GM12878 (cell line): ENCODE results near the gene LEMD3. TPM values are rescaled to one million over a fixed set of nuclear protein-coding genes. Genes with fewer than 3 reads are reported as not detected.

ENCODE experiments used
- ATAC-seq: fragments of 200-7000 bp; cut with Tn5 transposase; 3 replicates; pipeline ENCODE4 v1.9.1; 2020; ENCODE audit warnings: mild to moderate bottlenecking, moderate library complexity
- BruUV-seq: library from RNA; stranded (reverse); fragments of 400-500 nt; replicated peaks from 2 replicates; lab custom pipeline; 2021; lab: Mats Ljungman, UMichigan
- CTCF ChIA-PET: fragments of 300-600 bp; sonication (Branson Sonifier 250); formaldehyde crosslinking; extraction: SDS; loops from one replicate; lab custom pipeline; 2021; ENCODE audit warnings: inconsistent platforms; lab: Yijun Ruan, JAX
- POLR2A ChIA-PET: fragments of 350-600 bp; formaldehyde crosslinking; extraction: SDS; loops from one replicate; lab custom pipeline; 2021; ENCODE audit warnings: inconsistent platforms; lab: Charles Lee
- RAD21 ChIA-PET: fragments of 300-600 bp; sonication (Branson Sonifier 250); formaldehyde crosslinking; loops from one replicate; lab custom pipeline; 2023; ENCODE audit warnings: antibody characterized with exemption; ENCODE audit not compliant: unreplicated experiment; lab: Charles Lee
- SMC1A ChIA-PET: fragments of 300-600 bp; sonication (Branson Sonifier 250); formaldehyde crosslinking; loops from one replicate; lab custom pipeline; 2023; ENCODE audit not compliant: unreplicated experiment, uncharacterized antibody; lab: Charles Lee
- DNase-seq: peaks from one replicate; pipeline ENCODE4 v3.0.0-alpha.2; 2011; ENCODE audit warnings: low read depth, low spot score
- FAIRE-seq: peaks from 3 replicates; lab custom pipeline; 2011; peaks lifted over from hg19 to GRCh38; lab: Jason Lieb, UNC
- H2AFZ ChIP-seq: 2 replicates; pipeline ENCODE4 v1.6.0; 2011; ENCODE audit warnings: low read depth, low read length, control low read depth; ENCODE audit not compliant: control insufficient read depth
- H3K27ac ChIP-seq: 2 replicates; pipeline ENCODE4 v1.5.1; 2011; ENCODE audit warnings: control low read depth; ENCODE audit not compliant: control insufficient read depth, insufficient read depth
- H3K27me3 ChIP-seq, 2 experiments: replicated peaks in 1 of 2; 2 replicates each; pipeline versions ENCODE4 v1.6.0 to v1.6.1; 2011; ENCODE audit warnings: low read length in 1 of 2; ENCODE audit not compliant: control insufficient read depth in 2 of 2, insufficient read depth in 2 of 2
- H3K36me3 ChIP-seq, 2 experiments: 2 replicates each; pipeline ENCODE4 v1.5.1; 2011; ENCODE audit warnings: low read length in 1 of 2; ENCODE audit not compliant: control insufficient read depth in 2 of 2, insufficient read depth in 2 of 2
- H3K4me1 ChIP-seq: 2 replicates; pipeline ENCODE4 v1.6.1; 2011; ENCODE audit warnings: mild to moderate bottlenecking, low read length, moderate library complexity, mixed read lengths; ENCODE audit not compliant: control insufficient read depth, insufficient read depth
- H3K4me2 ChIP-seq: 2 replicates; pipeline ENCODE4 v1.6.0; 2011; ENCODE audit warnings: control low read depth; ENCODE audit not compliant: control insufficient read depth, insufficient read depth
- H3K4me3 ChIP-seq: fragments of 200-600 bp; sonication (generic); 2 replicates; pipeline ENCODE4 v1.5.1; 2016
- H3K79me2 ChIP-seq: 2 replicates; pipeline ENCODE4 v1.6.0; 2011; ENCODE audit warnings: low read length; ENCODE audit not compliant: control insufficient read depth, insufficient read depth
- H3K9ac ChIP-seq: 2 replicates; pipeline ENCODE4 v1.8.0; 2011; ENCODE audit warnings: low read length, control low read depth, mixed read lengths; ENCODE audit not compliant: control insufficient read depth, insufficient read depth
- H3K9me3 ChIP-seq: replicated peaks from 3 replicates; pipeline ENCODE4 v1.5.1; 2011; ENCODE audit warnings: mild to moderate bottlenecking, low read length; ENCODE audit not compliant: control insufficient read depth, insufficient read depth
- H4K20me1 ChIP-seq: 2 replicates; pipeline ENCODE4 v1.6.0; 2011; ENCODE audit not compliant: control insufficient read depth, insufficient read depth
- ASH2L ChIP-seq: fragments of 300-600, 200-600 bp; sonication (generic); IDR thresholded peaks from 2 replicates; pipeline ENCODE4 v1.6.1; 2017; ENCODE audit warnings: low read depth, mild to moderate bottlenecking, borderline replicate concordance
- BACH1 ChIP-seq: fragments of 450-650 bp; IDR thresholded peaks from 2 replicates; pipeline ENCODE4 v1.6.1; 2017; ENCODE audit warnings: mild to moderate bottlenecking, borderline replicate concordance
- CEBPZ ChIP-seq: fragments of 150-350 bp; IDR thresholded peaks from 2 replicates; pipeline ENCODE4 v1.6.1; 2016; ENCODE audit warnings: low read depth, low read length
- CTCF ChIP-seq, 3 experiments: IDR thresholded peaks in 2 of 3; conservative IDR thresholded peaks in 1 of 3; 2 replicates each; pipeline ENCODE4 v1.5.1; 2011; ENCODE audit warnings: low read depth in 3 of 3, low read length in 3 of 3, mild to moderate bottlenecking in 3 of 3, control low read depth in 2 of 3, moderate library complexity in 2 of 3, inconsistent platforms in 1 of 3, mixed read lengths in 1 of 3; ENCODE audit not compliant: control insufficient read depth in 2 of 3, insufficient read depth in 1 of 3; ENCODE audit errors: extremely low read depth in 1 of 3
- MAX ChIP-seq: IDR thresholded peaks from 2 replicates; pipeline ENCODE4 v1.6.1; 2012; ENCODE audit warnings: low read depth, low read length, improper control_type of control experiment
- NR2C1 ChIP-seq: fragments of 450-650 bp; IDR thresholded peaks from 2 replicates; pipeline ENCODE4 v1.6.1; 2017; ENCODE audit warnings: antibody characterized with exemption, mild to moderate bottlenecking, moderate library complexity
- NR2C2 ChIP-seq: IDR thresholded peaks from 2 replicates; pipeline ENCODE4 v1.6.1; 2011; ENCODE audit warnings: borderline replicate concordance, low read depth; ENCODE audit not compliant: control insufficient read depth, insufficient read length
- SIX5 ChIP-seq: IDR thresholded peaks from 2 replicates; pipeline ENCODE4 v1.6.1; 2011; ENCODE audit warnings: mild to moderate bottlenecking, low read depth, low read length, moderate library complexity; ENCODE audit not compliant: severe bottlenecking
- SRF ChIP-seq, 2 experiments: IDR thresholded peaks; 2 replicates each; pipeline ENCODE4 v1.6.1; 2011; ENCODE audit warnings: low read depth in 2 of 2, low read length in 2 of 2, mild to moderate bottlenecking in 1 of 2, moderate library complexity in 1 of 2
- ZNF592 ChIP-seq: fragments of 450-650 bp; IDR thresholded peaks from 2 replicates; pipeline ENCODE4 v1.6.1; 2017; ENCODE audit warnings: mild to moderate bottlenecking, moderate library complexity
- WGBS: methylation state at CpG from one replicate; pipeline ENCODE4 v1.1.6; 2016; ENCODE audit warnings: low lambda C conversion rate; ENCODE audit not compliant: insufficient replicate concordance, insufficient coverage; ENCODE audit errors: missing lambda C conversion rate; 5-methylcytosine and 5-hydroxymethylcytosine counted together
- in situ Hi-C: fragments of 300-500 bp; cut with MboI; formaldehyde crosslinking; loops from 9 replicates; pipeline ENCODE4 v1.14.3; 2018; ENCODE audit warnings: mixed read lengths
- intact Hi-C: fragments of 100-400 bp; cut with micrococcal nuclease; formaldehyde crosslinking; loops from one replicate; pipeline ENCODE4 v1.14.2; 2022; ENCODE audit not compliant: unreplicated experiment
- polyA plus RNA-seq, 11 experiments: library from polyadenylated mRNA; depleted of rRNA in 4 of 11; unstranded in 6 of 11; stranded (reverse) in 5 of 11; fragments of >200 nt; fragmentation: Nextera tagmentation in 4 of 11; fragmentation: Illumina TruSeq in 1 of 11; extraction: Ambion mirVana in 4 of 11; extraction: Trizol in 1 of 11; gene quantifications; 1 replicate in 1 of 11; 2 replicates in 10 of 11; pipeline versions ENCODE4 v1.2.1 to v1.2.3, GENCODE V29; 2011 to 2016; ENCODE audit warnings: inconsistent platforms in 2 of 11, missing spikeins in 2 of 11, low read depth in 1 of 11
- total RNA-seq, 4 experiments: library from RNA; depleted of rRNA in 3 of 4; stranded (reverse); fragments of >200 nt in 3 of 4; fragmentation: Illumina TruSeq in 1 of 4; extraction: Trizol in 1 of 4; gene quantifications; 2 replicates each; pipeline versions ENCODE4 v1.2.1 to v1.2.3, GENCODE V29; 2013 to 2021

Gene LEMD3
- total and polyA plus RNA-seq, 10 of the 15 experiments (the other 5 are each of a cell fraction or from before 2014, with no cell fraction given): 7.5 to 26.0 (median 16.5) TPM

- peak overlapping the region; percentile 30; the same call in 1 of the 2 replicates for H3K4me3 ChIP-seq
- H3K9me3 ChIP-seq: peaks cover 4% of the 10 kb centered on the region; the same call in 2 of the 3 replicates
- peak; percentile 84 for FAIRE-seq
- RAD21 ChIA-PET: interaction anchor here (1.0 kb wide), 1 partner anchor 20 kb away, joined by 4 read pairs; the partner anchor contains the start of gene LEMD3
- POLR2A ChIA-PET: interaction anchor here (1.0 to 4.6 kb wide), 3 partner anchors 8 to 24 kb away, joined by 3 to 23 read pairs (median 4); partner anchors contain the start of gene LEMD3
- BruUV-seq: TSS peak; percentile 12
- ATAC-seq: peak; percentile 91
- no peak for DNase-seq
- no peaks in the 10 kb centered on the region for H4K20me1 ChIP-seq
- no peak overlapping the region for H2AFZ ChIP-seq
- H3K36me3 ChIP-seq: no peaks in the 10 kb centered on the region
- peaks cover 87% of the 10 kb centered on the region for H3K79me2 ChIP-seq
- SMC1A ChIA-PET: interaction anchor here (1.2 to 13.7 kb wide), 5 partner anchors 9 to 44 kb away, joined by 3 to 155 read pairs (median 12); partner anchors contain the start of gene LEMD3
- in situ Hi-C loops: no loop called here
- intact Hi-C loops: loop anchor here (2.0 kb wide), 1 partner anchor 18 kb away; no protein-coding TSS in a partner anchor
- CTCF ChIA-PET: no interaction called here
- H3K27me3 ChIP-seq: no peaks in the 10 kb centered on the region
- H3K27ac ChIP-seq: peak overlapping the region; percentile 83
- no peak overlapping the region for H3K9ac ChIP-seq
- H3K4me2 ChIP-seq: peak overlapping the region; percentile 83
- H3K4me1 ChIP-seq: peaks cover 33% of the 10 kb centered on the region
- 1% methylated on average over 4 of the region's 4 CpGs for WGBS
- TF ChIP-seq SRF (IDR thresholded peaks at IDR 0.05; ENCODE audit: low read depth in 2 of 2, low read length in 2 of 2) (no peak), SIX5 (no peak), NR2C2 (no peak), MAX (no peak), NR2C1 (no peak), ZNF592 (no peak), CEBPZ (no peak), BACH1 (no peak), ASH2L (no peak), CTCF (IDR thresholded peaks at IDR 0.05 in 2 of 3, conservative IDR thresholded peaks at IDR 0.05 in 1 of 3; ENCODE audit: control insufficient read depth in 2 of 3, extremely low read depth in 1 of 3, insufficient read depth in 1 of 3, low read depth in 3 of 3, low read length in 3 of 3) (no peak)
Observed at GRCh38 chr12:65189028-65189718, 19.8 kb downstream of the LEMD3 start.
